Small intestine (tissue), 7 donors: Measurements from ENCODE around the gene HSD11B2. TPM values are rescaled to one million over a fixed set of nuclear protein-coding genes. Genes with fewer than 3 reads are reported as not detected.
A peak's percentile ranks its signal among the peaks of the same experiment; 100 is the strongest.

Experiments used
- DNase-seq, 2 donors: peaks; one replicate each; pipeline versions ENCODE4 v3.0.0 to v3.0.0-alpha.2; 2013
- FAIRE-seq: peaks from 2 replicates; lab custom pipeline; 2012; peaks lifted over from hg19 to GRCh38; lab: Jason Lieb, UNC
- H3K27ac ChIP-seq, 3 donors: one replicate each; pipeline ENCODE4 v1.5.1; 2013; ENCODE audit warnings: low read length in 2 of 3, mild to moderate bottlenecking in 2 of 3, control low read depth in 1 of 3, inconsistent platforms in 1 of 3, low read depth in 1 of 3, moderate library complexity in 1 of 3
- H3K27me3 ChIP-seq, 3 donors: one replicate each; pipeline ENCODE4 v1.6.1; 2013; ENCODE audit warnings: low read length in 3 of 3, inconsistent platforms in 1 of 3; ENCODE audit not compliant: control insufficient read depth in 3 of 3, insufficient read depth in 3 of 3
- H3K36me3 ChIP-seq, 3 donors: one replicate each; pipeline ENCODE4 v1.6.1; 2013; ENCODE audit warnings: low read length in 3 of 3, inconsistent platforms in 1 of 3, low read depth in 1 of 3, mild to moderate bottlenecking in 1 of 3, moderate library complexity in 1 of 3; ENCODE audit not compliant: control insufficient read depth in 3 of 3, insufficient read depth in 2 of 3
- H3K4me1 ChIP-seq, 3 donors: one replicate each; pipeline ENCODE4 v1.6.1; 2013; ENCODE audit warnings: low read length in 2 of 3, inconsistent platforms in 1 of 3, low read depth in 1 of 3, mild to moderate bottlenecking in 1 of 3, moderate library complexity in 1 of 3; ENCODE audit not compliant: control insufficient read depth in 3 of 3, insufficient read depth in 2 of 3
- H3K4me3 ChIP-seq, 3 donors: one replicate each; pipeline ENCODE4 v1.5.1; 2013; ENCODE audit warnings: low read length in 3 of 3, control low read depth in 1 of 3, inconsistent platforms in 1 of 3, low read depth in 1 of 3, mild to moderate bottlenecking in 1 of 3, moderate library complexity in 1 of 3
- H3K9me3 ChIP-seq, 2 donors: one replicate each; pipeline ENCODE4 v1.6.1; 2013; ENCODE audit warnings: low read depth in 1 of 2, low read length in 1 of 2; ENCODE audit not compliant: control insufficient read depth in 2 of 2, insufficient read depth in 1 of 2
- WGBS, 3 donors: extraction: QIAGEN DNeasy Blood & Tissue Kit; methylation state at CpG; one replicate each; pipeline ENCODE4 v1.1.7; 2013; 5-methylcytosine and 5-hydroxymethylcytosine counted together
- polyA plus RNA-seq, 4 donors: library from polyadenylated mRNA; stranded (reverse) in 3 of 4; unstranded in 1 of 4; fragments of 200-250 nt in 3 of 4; fragments of 120-200 nt in 1 of 4; gene quantifications; one replicate each; pipeline versions ENCODE4 v1.2.1 to v1.2.3, GENCODE V29; 2013
- donor health status: healthy with polysubstance abuse.
- donor health status: control.
- donor health status: control.
- donor health status: Bipolar disorder and iron deficiency.
- donor health status: healthy.

HSD11B2 gene
- polyA plus RNA-seq, 4 donors, result 9.7 to 166 (median 111) TPM

GRCh38 chr16:67464565-67464964 lies 33.6 kb downstream of the HSD11B2 start:
- no peaks in the 10 kb centered on the region for H3K9me3 ChIP-seq

GRCh38 chr16:67466581-67466980 lies 35.7 kb downstream of the HSD11B2 start:
- 73 to 81% (median 78%) methylated on average over 6 of the region's 6 CpGs for WGBS, 3 donors
- H3K4me1 ChIP-seq, result peaks cover 6 to 34% (median 13%) of the 10 kb centered on the region in 3 donors
- H3K9me3 ChIP-seq, result no peaks in the 10 kb centered on the region
- no peaks in the 10 kb centered on the region for H3K27me3 ChIP-seq
- H3K27ac ChIP-seq, result no peak overlapping the region
- no peak for DNase-seq
- no peak overlapping the region for H3K4me3 ChIP-seq
- H3K36me3 ChIP-seq, result peaks cover 0 to 53% (median 0%) of the 10 kb centered on the region in 3 donors
- no peak for FAIRE-seq

More at GRCh38 chr16:67464565-67464964, 33.6 kb downstream of the HSD11B2 start:
- no peak overlapping the region for H3K4me3 ChIP-seq
- 91 to 100% (median 93%) methylated on average over 2 of the region's 2 CpGs for WGBS, 3 donors
- peaks cover 12 to 53% (median 25%) of the 10 kb centered on the region in 3 donors for H3K4me1 ChIP-seq
- H3K27me3 ChIP-seq, result no peaks in the 10 kb centered on the region
- no peak for FAIRE-seq
- peaks cover 0 to 70% (median 0%) of the 10 kb centered on the region in 3 donors for H3K36me3 ChIP-seq
- H3K27ac ChIP-seq, result peak overlapping the region in 1 of 3 donors; percentile 93
- DNase-seq, result no peak

GRCh38 chr16:67468731-67469130 lies 37.8 kb downstream of the HSD11B2 start:
- FAIRE-seq, result no peak
- Histone ChIP-seq H3K4me3 (no peak overlapping the region), H3K27me3 (no peaks in the 10 kb centered on the region), H3K9me3 (no peaks in the 10 kb centered on the region), H3K36me3 (peaks cover 0 to 47% (median 0%) of the 10 kb centered on the region in 3 donors), H3K27ac (no peak overlapping the region), H3K4me1 (peaks cover 6 to 14% (median 13%) of the 10 kb centered on the region in 3 donors)
- WGBS, 3 donors, result 73 to 89% (median 78%) methylated on average over 5 of the region's 5 CpGs
- no peak for DNase-seq

GRCh38 chr16:67470359-67470758 lies 39.4 kb downstream of the HSD11B2 start:
- DNase-seq (no peak), FAIRE-seq (no peak)
- WGBS, 3 donors, result 58 to 80% (median 62%) methylated on average over 7 of the region's 7 CpGs
- Histone ChIP-seq H3K27me3 (no peaks in the 10 kb centered on the region), H3K36me3 (peaks cover 0 to 35% (median 0%) of the 10 kb centered on the region in 3 donors), H3K4me1 (peaks cover 4 to 18% (median 5%) of the 10 kb centered on the region in 3 donors), H3K4me3 (no peak overlapping the region), H3K9me3 (no peaks in the 10 kb centered on the region), H3K27ac (peak overlapping the region in 1 of 3 donors; percentile 1)

GRCh38 chr16:67471758-67472384 lies 41.0 kb downstream of the HSD11B2 start:
- 87 to 91% (median 88%) methylated on average over 6 of the region's 6 CpGs for WGBS, 3 donors
- Histone ChIP-seq H3K36me3 (peaks cover 0 to 27% (median 0%) of the 10 kb centered on the region in 3 donors), H3K9me3 (no peaks in the 10 kb centered on the region), H3K4me3 (no peak overlapping the region), H3K27me3 (no peaks in the 10 kb centered on the region), H3K4me1 (peaks cover 3 to 21% (median 3%) of the 10 kb centered on the region in 3 donors), H3K27ac (no peak overlapping the region)
- no peak for FAIRE-seq
- no peak for DNase-seq

GRCh38 chr16:67474551-67475455 lies 43.9 kb downstream of the HSD11B2 start:
- no peak overlapping the region for H3K4me3 ChIP-seq
- peak overlapping the region in 1 of 3 donors; percentile 74 for H3K27ac ChIP-seq
- WGBS, 3 donors, result 77 to 82% (median 80%) methylated on average over 11 of the region's 11 CpGs
- FAIRE-seq (no peak), DNase-seq (peak in 1 of 2 donors; percentile 88)
- H3K4me1 ChIP-seq, result peaks cover 3 to 26% (median 3%) of the 10 kb centered on the region in 3 donors
- H3K27me3 ChIP-seq, result no peaks in the 10 kb centered on the region
- H3K36me3 ChIP-seq, result peaks cover 0 to 23% (median 0%) of the 10 kb centered on the region in 3 donors
- no peaks in the 10 kb centered on the region for H3K9me3 ChIP-seq

- Histone ChIP-seq H3K4me3 (no peak overlapping the region), H3K9me3 (no peaks in the 10 kb centered on the region), H3K27me3 (no peaks in the 10 kb centered on the region), H3K27ac (no peak overlapping the region), H3K4me1 (peaks cover 3 to 31% (median 7%) of the 10 kb centered on the region in 3 donors), H3K36me3 (peaks cover 0 to 12% (median 0%) of the 10 kb centered on the region in 3 donors)
- FAIRE-seq (no peak), DNase-seq (peak in 1 of 2 donors; percentile 75)
- WGBS, 3 donors, result 83 to 89% (median 84%) methylated on average over 8 of the region's 8 CpGs
These were observed 47.1 kb downstream of the HSD11B2 start for GRCh38 chr16:67477960-67478554.
